ENCODE results near the gene DHX40.

DHX40 gene

GRCh38 chr17:59627274-59627673, 61.9 kb downstream of the DHX40 start:
- no peak overlapping the region for H2AFZ ChIP-seq (ENCODE audit: low read depth, low read length)
- H3K27ac ChIP-seq (ENCODE audit: low read length) = no peak overlapping the region
- no peaks in the 10 kb centered on the region for H3K27me3 ChIP-seq (ENCODE audit: insufficient read depth, low read length, poor library complexity)
- DNase-seq (no peak), ATAC-seq (ENCODE audit: insufficient read depth, low read depth) (no peak)
- peaks cover 23% of the 10 kb centered on the region for H3K4me1 ChIP-seq (ENCODE audit: insufficient read depth, low read length)
- peaks cover 34% of the 10 kb centered on the region for H3K36me3 ChIP-seq (ENCODE audit: insufficient read depth, low read length)
- H3K4me2 ChIP-seq (ENCODE audit: insufficient read depth, low read length) = peak overlapping the region; percentile 9; the same call in 1 of the 2 replicates
- H3K9ac ChIP-seq (ENCODE audit: low read depth, low read length) = no peak overlapping the region
- H3K4me3 ChIP-seq (ENCODE audit: low read depth in 1 of 2, low read length in 2 of 2) = no peak overlapping the region
- H3K9me3 ChIP-seq (ENCODE audit: insufficient read depth, low read length, severe bottlenecking) = no peaks in the 10 kb centered on the region
- peaks cover 90% of the 10 kb centered on the region for H4K20me1 ChIP-seq (ENCODE audit: insufficient read depth, low read length)
- H3K79me2 ChIP-seq (ENCODE audit: insufficient read depth, low read length) = peaks cover 99% of the 10 kb centered on the region
- TF ChIP-seq EZH2 (IDR thresholded peaks at IDR 0.05; ENCODE audit: borderline replicate concordance, low read depth, low read length, severe bottlenecking) = no peak

DNA sequence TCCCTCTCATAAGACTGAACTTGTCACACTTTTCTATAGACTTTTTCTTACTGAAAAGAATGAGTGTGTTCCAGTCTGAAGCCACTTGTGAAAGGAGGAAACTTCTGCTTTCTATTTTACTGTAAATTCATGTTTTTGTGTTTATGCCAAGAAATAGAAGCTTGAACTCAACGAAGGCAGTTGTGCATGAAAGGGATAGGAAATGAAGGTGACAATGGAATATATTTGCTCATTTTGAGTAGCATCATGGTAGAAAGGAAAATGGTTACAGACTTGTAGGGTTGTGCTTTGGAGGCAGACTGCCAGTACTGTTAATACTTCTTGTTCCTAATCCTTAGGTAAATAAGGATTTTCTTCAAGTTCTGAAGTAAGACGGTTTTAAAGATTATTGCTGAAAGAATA, 62.4 kb downstream of the DHX40 start:
- DNase-seq (no peak), ATAC-seq (ENCODE audit: insufficient read depth, low read depth) (no peak)
- Histone ChIP-seq H3K9me3 (ENCODE audit: insufficient read depth, low read length, severe bottlenecking) (no peaks in the 10 kb centered on the region), H4K20me1 (ENCODE audit: insufficient read depth, low read length) (peaks cover 90% of the 10 kb centered on the region), H3K79me2 (ENCODE audit: insufficient read depth, low read length) (peaks cover 99% of the 10 kb centered on the region), H3K36me3 (ENCODE audit: insufficient read depth, low read length) (peaks cover 34% of the 10 kb centered on the region), H3K27ac (ENCODE audit: low read length) (no peak overlapping the region), H2AFZ (ENCODE audit: low read depth, low read length) (no peak overlapping the region), H3K4me2 (ENCODE audit: insufficient read depth, low read length) (no peak overlapping the region), H3K4me3 (ENCODE audit: low read depth in 1 of 2, low read length in 2 of 2) (no peak overlapping the region), H3K4me1 (ENCODE audit: insufficient read depth, low read length) (peaks cover 18% of the 10 kb centered on the region; the same call in 1 of the 2 replicates), H3K27me3 (ENCODE audit: insufficient read depth, low read length, poor library complexity) (no peaks in the 10 kb centered on the region), H3K9ac (ENCODE audit: low read depth, low read length) (no peak overlapping the region)
- no peak for TF ChIP-seq EZH2 (IDR thresholded peaks at IDR 0.05; ENCODE audit: borderline replicate concordance, low read depth, low read length, severe bottlenecking)
- TF ChIP-seq, protein P1, sequence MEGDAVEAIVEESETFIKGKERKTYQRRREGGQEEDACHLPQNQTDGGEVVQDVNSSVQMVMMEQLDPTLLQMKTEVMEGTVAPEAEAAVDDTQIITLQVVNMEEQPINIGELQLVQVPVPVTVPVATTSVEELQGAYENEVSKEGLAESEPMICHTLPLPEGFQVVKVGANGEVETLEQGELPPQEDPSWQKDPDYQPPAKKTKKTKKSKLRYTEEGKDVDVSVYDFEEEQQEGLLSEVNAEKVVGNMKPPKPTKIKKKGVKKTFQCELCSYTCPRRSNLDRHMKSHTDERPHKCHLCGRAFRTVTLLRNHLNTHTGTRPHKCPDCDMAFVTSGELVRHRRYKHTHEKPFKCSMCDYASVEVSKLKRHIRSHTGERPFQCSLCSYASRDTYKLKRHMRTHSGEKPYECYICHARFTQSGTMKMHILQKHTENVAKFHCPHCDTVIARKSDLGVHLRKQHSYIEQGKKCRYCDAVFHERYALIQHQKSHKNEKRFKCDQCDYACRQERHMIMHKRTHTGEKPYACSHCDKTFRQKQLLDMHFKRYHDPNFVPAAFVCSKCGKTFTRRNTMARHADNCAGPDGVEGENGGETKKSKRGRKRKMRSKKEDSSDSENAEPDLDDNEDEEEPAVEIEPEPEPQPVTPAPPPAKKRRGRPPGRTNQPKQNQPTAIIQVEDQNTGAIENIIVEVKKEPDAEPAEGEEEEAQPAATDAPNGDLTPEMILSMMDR (IDR thresholded peaks at IDR 0.05; ENCODE audit: borderline replicate concordance, extremely low read depth, low read length, poor library complexity, severe bottlenecking) = no peak

- no peak for ATAC-seq (ENCODE audit: insufficient read depth, low read depth)
- H3K9ac ChIP-seq (ENCODE audit: low read depth, low read length) = no peak overlapping the region
- peaks cover 99% of the 10 kb centered on the region for H3K79me2 ChIP-seq (ENCODE audit: insufficient read depth, low read length)
- DNase-seq = no peak
- H3K4me2 ChIP-seq (ENCODE audit: insufficient read depth, low read length) = no peak overlapping the region
- H3K4me3 ChIP-seq (ENCODE audit: low read depth in 1 of 2, low read length in 2 of 2) = no peak overlapping the region
- peaks cover 88% of the 10 kb centered on the region for H4K20me1 ChIP-seq (ENCODE audit: insufficient read depth, low read length)
- TF ChIP-seq, protein P1 (IDR thresholded peaks at IDR 0.05; ENCODE audit: borderline replicate concordance, extremely low read depth, low read length, poor library complexity, severe bottlenecking) = no peak
- TF ChIP-seq EZH2 (IDR thresholded peaks at IDR 0.05; ENCODE audit: borderline replicate concordance, low read depth, low read length, severe bottlenecking) = no peak
- no peak overlapping the region for H3K27ac ChIP-seq (ENCODE audit: low read length)
- no peaks in the 10 kb centered on the region for H3K27me3 ChIP-seq (ENCODE audit: insufficient read depth, low read length, poor library complexity)
- H2AFZ ChIP-seq (ENCODE audit: low read depth, low read length) = no peak overlapping the region
- peaks cover 6% of the 10 kb centered on the region; the same call in 1 of the 2 replicates for H3K4me1 ChIP-seq (ENCODE audit: insufficient read depth, low read length)
- peaks cover 23% of the 10 kb centered on the region for H3K36me3 ChIP-seq (ENCODE audit: insufficient read depth, low read length)
- H3K9me3 ChIP-seq (ENCODE audit: insufficient read depth, low read length, severe bottlenecking) = no peaks in the 10 kb centered on the region
These were observed 63.8 kb downstream of the DHX40 start for GRCh38 chr17:59629174-59629573.

DNA sequence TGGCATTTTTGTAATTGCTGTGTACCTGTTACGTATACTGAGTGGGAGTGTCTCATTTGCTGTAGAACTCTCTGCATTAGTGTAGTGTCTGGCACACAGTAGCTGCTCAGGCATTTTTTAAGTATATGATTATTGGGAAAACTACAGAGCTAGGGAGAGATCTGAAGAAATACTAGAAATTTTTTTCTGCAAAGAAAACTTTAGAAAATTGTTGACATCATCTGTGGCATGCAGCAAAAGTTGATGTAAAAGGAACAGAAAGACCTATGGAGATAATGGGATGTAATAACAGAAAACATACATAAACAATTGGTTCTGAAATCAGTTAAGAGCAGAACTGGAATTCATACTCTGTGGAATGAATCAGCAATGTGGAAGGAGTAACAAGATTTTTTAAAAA, 65.9 kb downstream of the DHX40 start:
- ATAC-seq (ENCODE audit: insufficient read depth, low read depth) = no peak
- Histone ChIP-seq H3K4me2 (ENCODE audit: insufficient read depth, low read length) (no peak overlapping the region), H2AFZ (ENCODE audit: low read depth, low read length) (no peak overlapping the region), H3K9me3 (ENCODE audit: insufficient read depth, low read length, severe bottlenecking) (no peaks in the 10 kb centered on the region), H3K4me3 (ENCODE audit: low read depth in 1 of 2, low read length in 2 of 2) (no peak overlapping the region), H4K20me1 (ENCODE audit: insufficient read depth, low read length) (peaks cover 94% of the 10 kb centered on the region), H3K9ac (ENCODE audit: low read depth, low read length) (no peak overlapping the region), H3K4me1 (ENCODE audit: insufficient read depth, low read length) (no peaks in the 10 kb centered on the region; the same call in 1 of the 2 replicates), H3K79me2 (ENCODE audit: insufficient read depth, low read length) (peaks cover 99% of the 10 kb centered on the region), H3K27me3 (ENCODE audit: insufficient read depth, low read length, poor library complexity) (no peaks in the 10 kb centered on the region), H3K36me3 (ENCODE audit: insufficient read depth, low read length) (peaks cover 31% of the 10 kb centered on the region), H3K27ac (ENCODE audit: low read length) (no peak overlapping the region)
- no peak for DNase-seq
- TF ChIP-seq, protein P1 (IDR thresholded peaks at IDR 0.05; ENCODE audit: borderline replicate concordance, extremely low read depth, low read length, poor library complexity, severe bottlenecking) = no peak
- no peak for TF ChIP-seq EZH2 (IDR thresholded peaks at IDR 0.05; ENCODE audit: borderline replicate concordance, low read depth, low read length, severe bottlenecking)
